HG03097 (cell line): ENCODE data around the gene OPCML.

Source experiments
- ATAC-seq: cut with Tn5 transposase; IDR thresholded peaks from one replicate; pipeline ENCODE4 v1.9.1; 2021; ENCODE audit not compliant: unreplicated experiment, low FRiP score

Gene OPCML

DNA sequence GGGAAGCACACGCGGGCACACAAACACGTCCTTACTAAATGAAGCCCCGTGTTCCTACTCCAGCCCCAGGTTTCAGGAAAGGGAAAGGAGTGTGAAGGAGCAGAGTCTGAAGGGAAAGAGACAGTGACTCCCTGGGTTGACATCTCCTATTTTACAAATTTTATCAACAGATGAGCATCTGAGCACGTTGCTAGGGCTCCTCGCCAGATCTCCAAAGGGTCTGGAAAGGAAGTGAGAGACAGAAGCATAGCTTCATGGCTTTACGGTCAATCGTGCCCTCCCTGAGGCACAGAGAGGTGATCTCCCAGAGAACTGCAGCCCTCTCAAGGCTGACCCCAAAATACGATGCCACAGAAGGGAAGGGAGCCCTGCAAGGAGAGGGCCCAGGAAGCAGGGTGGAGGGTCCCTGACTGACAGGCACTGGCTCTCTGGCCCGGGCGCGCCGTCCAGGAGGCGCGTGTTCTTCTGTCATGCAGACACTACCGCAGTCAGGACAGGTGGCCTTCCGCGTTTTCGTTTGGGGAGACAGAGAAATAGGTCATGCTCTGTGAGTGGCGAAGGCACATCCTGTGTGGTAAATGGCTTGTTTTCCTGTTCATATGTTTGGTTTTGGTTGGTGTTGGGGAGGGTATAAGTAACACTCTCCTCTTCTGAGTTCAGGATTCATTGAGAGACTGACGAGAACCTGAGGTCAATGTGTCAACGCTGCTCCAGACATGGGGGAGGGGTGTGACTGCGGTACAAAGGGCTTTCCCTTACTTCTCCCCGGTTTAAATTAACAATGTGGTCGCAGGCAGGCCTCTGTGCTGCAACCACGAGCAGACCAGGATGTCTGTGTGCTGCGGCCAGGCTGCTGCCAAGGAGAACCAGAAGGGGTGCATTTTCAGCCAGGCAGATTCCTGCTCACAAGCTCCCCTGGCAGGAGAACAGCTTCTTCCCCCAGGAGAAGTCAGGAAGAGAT is 813.3 kb downstream of the OPCML start:
- peak; percentile 87 for ATAC-seq

GRCh38 chr11:132717824-132718223 is 814.5 kb downstream of the OPCML start:
- no peak for ATAC-seq

- ATAC-seq: no peak
These were observed 816.3 kb downstream of the OPCML start for GRCh38 chr11:132716037-132716436.

GRCh38 chr11:132714859-132715440 is 817.4 kb downstream of the OPCML start:
- no peak for ATAC-seq

- ATAC-seq: no peak
These were observed 819.8 kb downstream of the OPCML start for GRCh38 chr11:132712466-132712865.

DNA sequence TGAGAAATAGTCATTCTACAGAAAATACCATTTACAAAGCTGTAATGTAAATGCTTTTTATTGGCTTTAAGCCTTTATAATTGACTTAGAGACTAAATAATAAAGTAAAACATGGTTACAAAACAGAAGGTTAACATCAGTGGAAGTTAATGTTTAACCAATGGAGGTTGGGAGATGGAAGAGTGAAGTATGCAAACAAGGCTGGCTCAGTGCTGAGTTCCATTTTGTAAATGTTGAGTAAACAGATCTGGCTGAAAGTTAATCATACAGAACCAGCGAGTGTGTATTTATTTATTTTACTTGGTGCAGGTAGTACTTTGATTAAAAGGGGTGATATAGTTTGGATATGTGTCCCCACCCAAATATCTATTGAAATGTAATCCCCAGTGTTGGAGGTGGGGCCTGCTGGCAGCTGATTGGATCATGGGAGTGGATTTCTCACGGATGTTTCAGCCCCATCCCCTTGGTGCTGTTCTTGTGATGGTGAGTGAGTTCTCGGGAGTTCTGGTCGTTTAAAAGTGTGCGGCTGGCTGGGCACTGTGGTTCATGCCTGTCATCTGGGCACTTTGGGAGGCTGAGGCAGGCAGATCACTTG is 827.4 kb downstream of the OPCML start:
- no peak for ATAC-seq

GRCh38 chr11:132692891-132693290 is 839.4 kb downstream of the OPCML start:
- ATAC-seq: no peak

DNA sequence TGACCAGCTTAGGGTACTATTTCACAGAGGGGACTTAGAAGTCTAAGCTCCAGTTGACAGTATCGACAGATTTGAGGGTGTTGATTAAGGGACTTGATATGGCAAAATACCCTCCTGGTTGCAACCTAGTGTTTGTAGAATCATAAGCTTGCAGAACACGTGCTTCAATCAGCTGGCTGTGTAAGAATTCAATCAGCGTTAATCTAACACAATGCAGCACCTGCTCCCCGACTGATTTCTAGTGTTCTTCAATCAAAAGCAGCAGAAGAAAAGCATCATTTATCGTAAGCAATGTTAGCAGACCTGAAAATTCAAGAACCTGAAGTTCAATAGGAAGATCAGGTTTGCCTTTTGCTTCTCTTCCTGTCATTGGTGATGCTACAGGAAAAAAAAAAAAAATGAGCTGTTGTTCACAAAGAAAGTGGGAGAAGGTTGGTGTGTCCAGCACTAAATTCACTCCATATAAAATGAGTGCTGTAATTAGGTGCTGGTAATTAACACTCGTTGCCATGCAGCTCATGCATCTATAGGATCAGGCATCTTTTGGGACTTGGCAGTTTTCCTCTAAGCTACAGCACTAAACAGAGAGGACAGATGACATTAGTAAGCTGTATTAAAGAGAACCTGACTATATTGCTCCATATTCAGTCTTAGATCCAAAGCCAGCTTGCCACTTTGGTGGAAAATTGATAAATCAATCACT is 840.3 kb downstream of the OPCML start:
- no peak for ATAC-seq

DNA sequence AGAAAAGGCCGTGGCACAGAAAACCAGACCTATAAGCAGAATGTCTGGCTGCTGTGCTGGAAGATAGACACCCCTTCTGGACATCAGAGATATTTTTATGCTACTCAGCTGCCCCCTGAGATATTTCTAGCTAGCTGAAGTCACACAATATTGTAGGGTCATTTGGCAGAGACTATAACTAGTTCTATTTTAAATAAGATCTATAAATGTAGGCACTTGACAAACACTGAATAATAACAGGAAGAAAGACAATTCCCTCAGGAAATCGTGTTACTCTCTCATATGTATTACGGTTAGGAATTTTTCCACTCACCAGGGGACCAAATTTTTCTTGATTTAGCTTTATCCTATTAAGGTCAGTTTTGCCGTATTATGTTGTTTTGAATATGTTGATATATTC is 845.4 kb downstream of the OPCML start:
- no peak for ATAC-seq

DNA sequence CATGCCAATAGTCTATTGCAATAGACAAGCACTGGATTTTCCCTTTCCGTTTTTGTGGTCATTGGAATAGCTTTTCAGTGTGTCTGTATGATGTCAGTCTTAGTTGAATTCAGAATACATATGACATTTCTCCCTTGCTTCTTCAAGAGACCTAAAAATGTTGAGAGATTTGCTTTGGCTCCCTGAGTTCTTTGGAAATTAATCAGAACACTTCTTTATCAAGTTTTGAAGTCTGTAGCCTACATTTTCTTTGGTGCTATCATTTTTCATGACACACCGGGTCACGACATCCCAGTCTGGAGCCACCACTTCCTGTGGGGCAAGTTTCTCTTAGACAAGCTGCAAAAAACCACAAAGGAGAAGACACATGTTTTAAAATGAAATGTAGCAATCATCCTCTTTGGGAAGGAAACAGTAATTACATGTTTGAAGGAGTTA is 847.1 kb downstream of the OPCML start:
- ATAC-seq: no peak

DNA sequence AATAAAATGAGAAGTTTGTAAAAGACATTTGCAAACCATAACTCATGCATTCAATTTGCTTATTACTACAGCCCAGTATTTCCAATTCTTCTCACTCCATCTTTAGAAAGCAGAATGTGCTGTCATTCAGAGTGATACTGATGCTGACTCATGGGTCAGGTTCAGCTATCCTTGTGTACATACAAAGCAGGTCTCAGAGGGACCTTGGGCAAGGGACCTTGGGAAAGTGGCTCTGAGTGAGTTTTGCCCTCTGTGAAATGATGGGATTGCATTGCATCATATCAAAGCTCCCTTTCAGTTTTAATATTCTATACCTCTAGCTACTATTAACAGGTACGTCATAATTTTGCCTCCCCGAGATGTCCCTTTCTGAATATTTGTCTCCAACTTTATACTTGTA is 848.7 kb downstream of the OPCML start:
- ATAC-seq: no peak

DNA sequence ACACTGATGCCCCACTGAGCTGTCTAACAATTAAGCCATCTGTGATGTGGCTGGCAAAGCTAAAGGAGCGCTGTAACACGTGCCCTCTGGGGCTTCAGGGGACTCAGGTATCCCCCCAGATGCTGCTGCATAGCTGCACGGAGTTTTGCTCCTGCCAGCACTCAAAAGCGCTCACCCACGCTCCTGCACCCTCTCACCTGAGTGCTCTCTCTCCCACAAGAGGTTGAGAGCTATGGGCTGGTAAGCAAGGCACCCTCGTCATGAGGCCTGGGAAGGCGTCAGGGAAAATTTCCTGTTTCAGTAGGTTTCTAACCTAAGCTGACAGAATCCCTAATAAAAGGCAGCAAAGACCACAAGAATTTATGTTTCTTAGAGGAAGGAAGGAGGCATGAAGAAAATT is 850.3 kb downstream of the OPCML start:
- no peak for ATAC-seq

- ATAC-seq: no peak
These were observed 851.7 kb downstream of the OPCML start for GRCh38 chr11:132680584-132680983.

GRCh38 chr11:132674151-132674550 is 858.1 kb downstream of the OPCML start:
- no peak for ATAC-seq

DNA sequence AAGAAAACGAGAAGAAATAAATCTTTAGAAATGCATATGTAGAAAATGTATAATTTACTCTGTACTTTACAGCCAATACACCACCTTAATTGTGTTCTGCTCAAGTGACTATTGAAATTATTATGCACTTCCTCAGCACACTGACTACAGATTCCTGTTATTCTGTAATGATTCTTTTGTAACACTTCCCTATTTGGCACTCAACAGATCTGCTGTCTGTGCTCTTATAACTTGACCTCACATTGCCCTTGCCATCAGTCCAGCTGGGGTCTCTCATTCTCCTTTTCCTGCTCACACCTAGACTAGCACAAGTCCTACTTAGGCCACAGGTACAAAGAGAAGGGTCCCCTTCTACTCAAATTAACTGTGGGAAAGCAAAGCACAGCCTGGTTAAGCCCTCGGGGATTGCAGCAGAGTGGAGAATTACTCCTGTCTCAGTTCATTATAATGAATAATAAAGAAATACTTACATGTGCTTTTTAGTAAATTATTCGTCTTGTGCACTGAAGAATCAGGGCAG is 860.4 kb downstream of the OPCML start:
- no peak for ATAC-seq

DNA sequence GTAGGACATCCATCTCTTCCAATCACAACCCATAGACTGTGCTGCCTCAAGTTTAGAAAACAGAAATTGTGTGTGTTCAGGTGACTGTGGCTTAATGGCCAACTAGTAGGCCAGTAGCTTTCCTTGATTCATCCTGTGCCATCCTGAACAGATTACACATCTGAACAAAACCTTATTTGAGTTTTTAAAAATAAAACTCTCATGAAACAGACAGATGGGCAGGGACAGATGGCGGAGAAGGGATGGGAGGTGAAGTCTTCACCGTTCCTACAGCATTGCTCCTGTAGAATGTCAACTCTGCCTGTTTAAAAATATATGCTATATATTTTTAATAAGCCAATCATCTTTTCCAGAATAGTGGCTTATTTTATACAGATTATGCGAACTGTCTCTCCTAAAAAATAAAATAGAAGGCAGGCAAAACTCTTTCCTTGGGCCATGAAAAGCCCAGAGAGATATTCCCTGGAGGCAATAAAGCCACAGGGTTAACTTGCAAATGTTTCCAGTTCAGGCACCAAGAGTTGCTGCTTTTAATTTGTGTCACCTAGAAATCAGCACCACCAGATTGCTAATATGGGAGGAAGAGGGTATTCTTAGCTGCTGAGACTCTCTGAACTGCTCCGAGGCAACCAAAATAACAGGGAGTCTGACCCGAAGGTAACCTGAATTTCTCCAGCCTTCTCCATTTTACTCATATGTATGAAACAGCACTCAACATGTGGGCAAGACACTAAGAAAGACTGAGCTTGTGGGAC is 861.2 kb downstream of the OPCML start:
- ATAC-seq: no peak

DNA sequence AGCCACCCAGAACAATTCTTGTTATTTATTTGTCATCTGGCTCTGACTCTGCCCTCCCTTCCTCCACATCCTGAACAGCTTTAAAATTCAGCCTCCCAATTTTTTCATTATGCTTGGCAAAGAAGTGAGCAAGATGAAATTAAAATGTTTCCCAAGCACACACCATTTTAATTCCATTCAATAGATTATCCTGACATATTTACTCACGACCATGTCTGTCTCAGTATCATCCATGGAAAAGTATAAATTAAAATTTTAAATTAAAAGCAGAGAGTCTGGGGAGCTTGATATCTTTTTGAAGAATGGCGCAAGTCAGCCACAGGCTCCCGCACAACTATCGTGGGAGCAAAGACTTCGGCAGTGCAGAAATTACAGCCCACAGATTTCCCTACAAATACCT is 862.4 kb downstream of the OPCML start:
- no peak for ATAC-seq

- ATAC-seq: no peak
These were observed 867.1 kb downstream of the OPCML start for GRCh38 chr11:132665205-132665604.

GRCh38 chr11:132658696-132659095 is 873.6 kb downstream of the OPCML start:
- ATAC-seq: no peak

- ATAC-seq: no peak
These were observed 874.3 kb downstream of the OPCML start for GRCh38 chr11:132658004-132658403.
